Calu3 (cell line): ENCODE results near the gene CST9. TPM values are rescaled to one million over a fixed set of nuclear protein-coding genes. Genes with fewer than 3 reads are reported as not detected.

Experiments
- BruUV-seq: library from RNA; stranded (reverse); fragments of 400-500 nt; replicated peaks from 2 replicates; lab custom pipeline; 2021; lab: Mats Ljungman, UMichigan
- CTCF ChIA-PET: fragments of 300-600 bp; sonication (Branson Sonifier 250); formaldehyde crosslinking; loops from one replicate; lab custom pipeline; 2022; ENCODE audit warnings: antibody characterized with exemption; lab: Charles Lee
- DNase-seq: peaks from one replicate; pipeline ENCODE4 v3.0.0; 2022
- H3K27ac Mint-ChIP-seq: one replicate; pipeline ENCODE4 v1.8.0; 2022; ENCODE audit warnings: mixed read lengths; ENCODE audit not compliant: unreplicated experiment
- H3K27me3 Mint-ChIP-seq: one replicate; pipeline ENCODE4 v1.8.0; 2022; ENCODE audit warnings: mixed read lengths; ENCODE audit not compliant: unreplicated experiment
- H3K36me3 Mint-ChIP-seq: one replicate; pipeline ENCODE4 v1.8.0; 2022; ENCODE audit warnings: mild to moderate bottlenecking, moderate library complexity, mixed read lengths; ENCODE audit not compliant: insufficient read depth, unreplicated experiment
- H3K4me1 Mint-ChIP-seq: one replicate; pipeline ENCODE4 v1.8.0; 2022; ENCODE audit warnings: mild to moderate bottlenecking, low read depth, mixed read lengths; ENCODE audit not compliant: unreplicated experiment
- H3K4me3 Mint-ChIP-seq: one replicate; pipeline ENCODE4 v1.8.0; 2022; ENCODE audit warnings: mild to moderate bottlenecking, low read depth, moderate library complexity, mixed read lengths; ENCODE audit not compliant: unreplicated experiment
- H3K9me3 Mint-ChIP-seq: one replicate; pipeline ENCODE4 v1.8.0; 2022; ENCODE audit warnings: low read depth, mixed read lengths; ENCODE audit not compliant: unreplicated experiment
- intact Hi-C: fragments of 100-400 bp; cut with micrococcal nuclease; formaldehyde crosslinking; loops from one replicate; pipeline ENCODE4 v1.10.0; 2022; ENCODE audit not compliant: unreplicated experiment
- total RNA-seq: library from RNA; stranded (reverse); gene quantifications from 2 replicates; pipeline ENCODE4 v1.2.3, GENCODE V29; 2022
- TF ChIP-seq, protein P1 (sequence below): fragments of 200-600 bp; IDR thresholded peaks from one replicate; pipeline ENCODE4 v1.8.0; 2022; ENCODE audit warnings: antibody characterized with exemption; ENCODE audit not compliant: unreplicated experiment

Gene CST9
- total RNA-seq, 1 experiment from 2014 or later: not detected

GRCh38 chr20:23627501-23627900 lies 21.8 kb upstream of the CST9 start:
- Mint-ChIP-seq H3K9me3 (no peaks in the 10 kb centered on the region), H3K27me3 (no peaks in the 10 kb centered on the region), H3K4me3 (no peak overlapping the region), H3K4me1 (peaks cover 10% of the 10 kb centered on the region), H3K36me3 (no peaks in the 10 kb centered on the region), H3K27ac (no peak overlapping the region)
- CTCF ChIA-PET: no interaction called here
- intact Hi-C loops: no loop called here
- TF ChIP-seq, protein P1, sequence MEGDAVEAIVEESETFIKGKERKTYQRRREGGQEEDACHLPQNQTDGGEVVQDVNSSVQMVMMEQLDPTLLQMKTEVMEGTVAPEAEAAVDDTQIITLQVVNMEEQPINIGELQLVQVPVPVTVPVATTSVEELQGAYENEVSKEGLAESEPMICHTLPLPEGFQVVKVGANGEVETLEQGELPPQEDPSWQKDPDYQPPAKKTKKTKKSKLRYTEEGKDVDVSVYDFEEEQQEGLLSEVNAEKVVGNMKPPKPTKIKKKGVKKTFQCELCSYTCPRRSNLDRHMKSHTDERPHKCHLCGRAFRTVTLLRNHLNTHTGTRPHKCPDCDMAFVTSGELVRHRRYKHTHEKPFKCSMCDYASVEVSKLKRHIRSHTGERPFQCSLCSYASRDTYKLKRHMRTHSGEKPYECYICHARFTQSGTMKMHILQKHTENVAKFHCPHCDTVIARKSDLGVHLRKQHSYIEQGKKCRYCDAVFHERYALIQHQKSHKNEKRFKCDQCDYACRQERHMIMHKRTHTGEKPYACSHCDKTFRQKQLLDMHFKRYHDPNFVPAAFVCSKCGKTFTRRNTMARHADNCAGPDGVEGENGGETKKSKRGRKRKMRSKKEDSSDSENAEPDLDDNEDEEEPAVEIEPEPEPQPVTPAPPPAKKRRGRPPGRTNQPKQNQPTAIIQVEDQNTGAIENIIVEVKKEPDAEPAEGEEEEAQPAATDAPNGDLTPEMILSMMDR: no peak
- DNase-seq: no peak
- BruUV-seq: no TSS peak

DNA sequence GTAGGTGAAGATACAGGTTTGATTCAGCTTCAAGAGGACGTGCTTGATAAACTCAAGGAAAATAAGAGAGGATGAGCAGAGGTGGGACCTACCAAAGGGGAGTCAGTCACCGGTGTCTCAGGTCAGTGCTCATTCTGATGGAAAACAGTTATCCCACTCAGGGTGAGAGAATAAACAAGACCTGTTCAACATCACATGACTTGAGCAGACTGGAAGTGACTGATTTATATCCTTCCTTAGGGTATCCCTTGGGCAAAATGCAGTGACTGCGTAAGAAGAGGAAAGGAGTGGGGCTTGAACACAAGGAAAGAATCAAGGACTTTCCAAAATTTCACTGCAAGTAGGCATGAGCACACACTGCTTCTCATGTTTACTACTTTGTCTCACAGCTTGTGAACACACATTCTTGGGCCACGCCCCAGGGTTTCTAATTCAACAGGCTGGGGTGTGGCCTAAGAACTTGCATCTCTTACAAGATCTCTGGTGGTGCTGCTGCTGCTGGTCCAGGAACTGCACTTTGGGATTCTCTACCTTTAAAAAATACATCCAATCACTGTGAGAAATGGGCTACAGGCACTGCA lies 20.4 kb upstream of the CST9 start:
- intact Hi-C loops: no loop called here
- H3K4me1 Mint-ChIP-seq: peaks cover 10% of the 10 kb centered on the region
- CTCF ChIA-PET: no interaction called here

GRCh38 chr20:23625236-23625964 lies 19.7 kb upstream of the CST9 start:
- H3K27me3 Mint-ChIP-seq: no peaks in the 10 kb centered on the region
- no peaks in the 10 kb centered on the region for H3K36me3 Mint-ChIP-seq
- no peak overlapping the region for H3K4me3 Mint-ChIP-seq
- CTCF ChIA-PET: no interaction called here
- no TSS peak for BruUV-seq
- H3K9me3 Mint-ChIP-seq: no peaks in the 10 kb centered on the region
- no peak for DNase-seq
- TF ChIP-seq, protein P1: no peak
- intact Hi-C loops: no loop called here
- H3K4me1 Mint-ChIP-seq: peaks cover 10% of the 10 kb centered on the region
- H3K27ac Mint-ChIP-seq: no peak overlapping the region

More for the DNA sequence above, 20.4 kb upstream of the CST9 start:
- Mint-ChIP-seq H3K27ac (no peak overlapping the region), H3K27me3 (no peaks in the 10 kb centered on the region), H3K36me3 (no peaks in the 10 kb centered on the region), H3K9me3 (no peaks in the 10 kb centered on the region), H3K4me3 (no peak overlapping the region)
- no TSS peak for BruUV-seq
- peak; percentile 14 for DNase-seq
- TF ChIP-seq, protein P1: no peak

GRCh38 chr20:23624324-23624691 lies 18.6 kb upstream of the CST9 start:
- no TSS peak for BruUV-seq
- no peak overlapping the region for H3K27ac Mint-ChIP-seq
- H3K4me3 Mint-ChIP-seq: no peak overlapping the region
- H3K9me3 Mint-ChIP-seq: no peaks in the 10 kb centered on the region
- intact Hi-C loops: no loop called here
- H3K27me3 Mint-ChIP-seq: no peaks in the 10 kb centered on the region
- CTCF ChIA-PET: no interaction called here
- DNase-seq: no peak
- TF ChIP-seq, protein P1: no peak
- peaks cover 10% of the 10 kb centered on the region for H3K4me1 Mint-ChIP-seq
- no peaks in the 10 kb centered on the region for H3K36me3 Mint-ChIP-seq
